Raji (cell line): Measurements from ENCODE around the gene EVC2.
A peak's percentile ranks its signal among the peaks of the same experiment; 100 is the strongest.

ENCODE experiments used
- POLR2A ChIP-seq: IDR thresholded peaks from 2 replicates; pipeline ENCODE4 v1.6.1; 2011; ENCODE audit warnings: low read depth, low read length, control low read depth; ENCODE audit not compliant: insufficient read depth

EVC2 gene

DNA sequence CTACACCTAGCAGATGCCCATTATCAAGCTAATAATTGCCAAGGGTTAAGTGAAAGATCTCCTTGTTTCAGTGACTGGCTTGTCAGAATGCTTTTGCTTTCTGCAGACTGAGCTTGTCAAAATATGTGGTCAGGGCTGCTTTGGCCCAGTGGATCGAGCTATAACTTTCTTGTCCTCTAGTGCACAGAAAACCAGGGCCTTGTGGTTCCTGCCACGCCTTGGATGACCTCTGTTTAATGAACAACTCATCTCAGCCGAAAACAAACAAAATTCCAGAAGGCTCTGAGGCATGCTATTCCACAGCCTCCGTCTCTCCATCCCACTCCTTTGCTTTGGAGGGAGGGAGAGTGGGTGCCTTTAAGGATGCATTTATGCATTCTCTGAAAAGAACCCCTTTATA is 14.0 kb upstream of the EVC2 start:
- no peak for TF ChIP-seq POLR2A

DNA sequence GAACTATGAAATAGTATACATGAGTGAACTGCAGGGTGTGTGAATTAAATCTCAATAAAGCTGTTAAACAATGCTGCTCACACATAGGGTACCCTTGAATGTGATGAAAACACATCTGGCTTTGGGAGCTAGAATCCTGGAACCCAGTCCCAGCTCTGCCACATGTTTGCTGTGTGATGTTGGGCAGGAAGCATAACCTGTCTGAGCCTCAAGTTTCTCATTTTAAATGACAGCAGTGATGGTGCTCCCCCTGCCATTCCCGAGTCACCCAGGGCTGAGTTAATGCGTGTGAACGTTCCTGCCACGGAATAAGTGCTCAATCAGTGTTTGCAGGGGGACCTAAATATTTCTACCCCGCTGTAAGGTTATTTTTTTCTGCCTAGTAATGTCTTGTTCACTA is 13.6 kb upstream of the EVC2 start:
- TF ChIP-seq POLR2A: no peak

DNA sequence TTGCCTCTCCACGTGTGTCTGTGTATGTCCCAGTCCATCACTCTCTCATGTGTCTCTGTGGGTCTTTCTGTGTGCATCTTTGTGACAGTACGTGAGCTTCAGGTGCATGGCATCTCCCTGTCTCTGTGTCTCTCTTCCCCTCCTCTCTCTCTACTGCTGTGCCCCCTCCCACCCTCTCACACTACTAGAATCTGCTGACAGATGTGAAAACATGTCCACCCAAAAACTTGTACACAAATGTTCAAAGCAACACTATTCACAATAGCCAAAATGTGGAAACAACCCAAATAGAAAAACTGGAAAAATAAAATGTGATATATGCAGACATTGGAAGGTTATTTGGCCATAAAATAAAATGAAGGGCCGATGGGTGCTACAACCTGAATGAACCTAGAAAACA is 12.6 kb upstream of the EVC2 start:
- no peak for TF ChIP-seq POLR2A

DNA sequence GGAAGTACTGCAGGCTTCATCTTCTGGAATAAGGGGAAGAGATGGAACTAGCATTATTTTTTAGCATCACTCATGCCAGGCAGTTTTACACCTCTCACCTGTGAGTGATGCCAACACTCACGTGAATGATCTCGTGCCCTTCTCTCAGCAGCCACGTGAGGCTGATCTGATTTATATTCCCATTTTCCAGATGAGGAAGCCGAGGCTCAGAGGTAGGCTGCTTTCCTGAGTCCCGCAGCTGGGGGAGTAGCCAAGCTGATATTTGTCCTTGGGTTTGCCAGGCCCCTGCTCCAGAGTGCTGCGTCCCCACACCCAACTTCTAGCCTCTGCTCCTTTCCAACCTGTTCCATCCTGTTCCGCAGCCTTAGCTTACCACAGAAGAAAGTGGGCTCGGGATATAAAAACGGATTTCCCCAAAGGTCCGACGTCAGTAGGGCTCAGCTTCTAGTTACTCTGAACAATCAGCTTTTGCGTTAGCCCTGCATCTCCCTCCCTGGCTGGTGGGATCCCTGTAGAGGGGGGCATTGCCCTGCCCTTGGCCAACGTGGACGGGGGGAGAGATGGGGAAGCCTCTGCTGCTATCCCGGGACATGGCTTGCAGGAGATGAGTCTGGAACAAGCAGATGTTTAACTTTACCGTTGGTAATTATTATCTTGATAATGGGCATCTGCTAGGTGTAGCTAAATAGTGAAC is 11.9 kb upstream of the EVC2 start:
- no peak for TF ChIP-seq POLR2A

DNA sequence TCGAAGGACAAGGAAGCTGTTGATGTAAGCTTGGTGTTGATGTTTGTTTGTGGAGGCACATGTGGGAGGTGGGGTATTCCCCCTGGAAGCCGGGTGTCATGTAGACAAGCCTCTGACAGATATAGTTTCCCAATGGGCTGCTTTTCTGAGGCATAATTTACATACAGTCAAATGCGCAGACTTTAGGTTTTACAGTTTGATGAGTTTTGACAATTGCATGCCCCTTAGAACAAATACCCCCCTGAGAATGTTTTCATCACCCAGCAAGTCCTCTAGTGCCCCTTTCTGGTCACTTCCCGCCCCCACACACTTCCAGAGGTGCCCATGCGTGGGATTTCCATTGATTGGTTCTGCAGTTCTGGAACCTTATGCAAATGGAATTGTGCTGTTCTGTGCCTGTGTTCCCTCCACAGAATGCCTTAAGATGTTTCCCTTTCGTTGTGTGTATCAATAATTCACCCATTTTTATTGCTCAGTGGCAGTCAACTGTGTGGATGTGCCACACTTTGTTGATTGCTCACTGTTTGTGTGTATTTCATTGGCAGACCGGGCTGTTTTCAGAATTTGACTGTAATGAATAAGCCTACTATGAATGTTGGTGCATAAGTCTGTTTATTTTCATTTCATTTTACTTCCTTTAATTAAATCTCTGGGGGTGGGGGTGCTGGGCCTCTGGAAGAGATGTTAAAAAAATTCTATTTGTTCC is 11.1 kb upstream of the EVC2 start:
- TF ChIP-seq POLR2A: no peak

DNA sequence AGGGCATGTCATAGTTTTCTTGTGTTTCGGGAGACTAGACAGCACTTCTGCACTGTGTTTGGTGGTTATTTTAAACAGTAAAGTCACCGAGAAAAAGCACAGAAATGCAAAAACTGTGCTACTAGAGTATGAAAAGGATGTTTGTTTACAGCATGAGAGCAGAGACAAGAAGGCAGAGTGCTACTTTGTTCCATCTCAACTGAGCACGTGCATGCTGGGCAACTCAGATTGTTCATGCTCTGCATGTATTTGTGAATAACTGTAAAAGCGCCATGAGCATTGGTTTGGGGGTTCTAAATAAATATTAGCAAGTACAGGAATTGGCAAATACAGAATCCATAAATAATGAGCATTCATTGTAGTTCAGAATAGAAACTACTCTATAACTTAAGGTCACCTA is 10.1 kb upstream of the EVC2 start:
- TF ChIP-seq POLR2A: no peak

DNA sequence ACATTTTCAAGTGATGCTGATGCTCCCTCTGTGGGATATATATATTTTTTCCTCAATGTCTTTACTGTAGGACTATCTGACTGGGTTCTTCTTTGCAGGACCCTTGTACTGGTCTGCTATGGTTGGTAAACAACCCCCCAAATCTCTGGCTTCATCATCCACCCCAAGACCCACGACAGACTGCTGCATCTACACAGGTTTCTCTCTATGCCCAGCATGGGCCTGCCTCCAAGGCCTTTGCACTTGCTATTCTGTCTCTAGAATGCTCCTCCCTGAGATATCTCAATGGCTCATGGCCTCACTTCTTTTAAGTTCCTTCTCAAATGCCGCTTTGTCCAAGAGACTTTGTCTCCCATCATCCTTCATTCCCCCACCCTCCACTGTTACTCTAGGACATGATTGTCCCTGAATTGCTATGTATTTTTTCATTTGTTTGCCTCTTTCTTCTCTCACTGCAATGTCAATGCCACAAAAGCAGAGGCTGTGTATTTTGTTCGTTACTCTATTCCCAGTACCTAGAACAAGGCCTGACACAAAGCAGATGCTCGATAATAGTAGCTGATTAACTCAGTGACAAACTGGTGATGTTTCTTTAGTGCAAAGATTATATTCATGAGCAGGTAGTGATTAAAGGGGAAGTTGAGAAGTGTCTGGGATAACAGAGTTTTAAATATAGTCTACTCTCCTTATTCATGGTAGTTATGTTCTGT is 9.2 kb upstream of the EVC2 start:
- no peak for TF ChIP-seq POLR2A

DNA sequence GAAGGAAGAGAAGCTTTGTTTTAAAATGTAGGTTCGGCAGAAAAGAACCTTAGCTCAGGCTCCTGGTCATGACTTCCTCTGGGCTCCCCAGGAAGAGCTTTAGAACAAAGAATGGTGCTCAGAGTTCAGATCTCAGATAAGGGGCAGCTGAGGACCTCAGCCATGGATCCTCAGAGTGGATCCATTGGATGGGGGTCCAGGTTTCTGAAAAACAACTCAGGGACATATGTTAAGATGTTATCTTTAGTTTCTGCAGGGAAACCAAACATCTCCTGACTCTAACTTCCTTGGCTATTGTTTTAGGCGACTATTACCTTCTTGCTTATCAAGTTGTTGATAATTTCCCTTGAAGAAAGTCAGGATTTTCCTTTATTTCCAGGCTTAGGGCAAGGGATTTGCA is 8.0 kb upstream of the EVC2 start:
- TF ChIP-seq POLR2A: no peak

DNA sequence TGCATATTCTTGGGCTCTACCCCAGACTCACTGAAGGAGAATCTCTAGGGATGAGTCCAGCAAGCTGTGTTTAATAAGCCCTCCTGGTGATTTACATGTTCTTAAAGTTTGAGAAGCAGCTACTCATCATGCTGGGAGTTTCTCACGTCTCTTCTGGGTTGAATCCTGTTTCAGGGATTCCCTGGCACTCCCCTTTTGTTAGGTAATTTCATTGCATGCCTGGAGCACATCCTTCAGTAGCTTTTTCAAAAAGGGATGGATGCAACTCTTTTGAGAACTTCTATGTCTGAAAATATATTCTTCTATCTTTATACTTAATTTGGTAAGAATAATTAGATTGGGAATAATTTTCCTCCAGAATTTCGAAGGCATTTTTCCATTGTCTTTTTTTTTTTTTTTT is 7.0 kb upstream of the EVC2 start:
- no peak for TF ChIP-seq POLR2A

DNA sequence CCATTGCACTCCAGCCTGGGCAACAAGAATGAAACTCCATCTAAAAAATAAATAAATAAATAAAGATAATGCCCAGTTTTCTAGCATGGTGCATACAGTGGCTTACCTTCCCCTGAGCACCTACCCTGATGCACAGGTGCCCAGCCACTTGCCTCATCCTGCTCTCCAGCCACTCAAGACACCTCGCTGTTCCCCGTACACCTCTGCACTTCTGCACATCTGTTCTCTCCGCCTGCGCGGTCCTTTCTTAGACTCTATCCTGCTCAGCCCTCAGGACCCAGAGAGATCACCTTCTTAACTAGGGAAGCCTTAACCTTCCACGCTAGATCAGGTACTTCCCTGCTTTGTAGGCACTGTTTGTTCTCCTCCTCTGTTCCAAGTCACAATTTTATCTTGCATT is 5.5 kb upstream of the EVC2 start:
- no peak for TF ChIP-seq POLR2A

DNA sequence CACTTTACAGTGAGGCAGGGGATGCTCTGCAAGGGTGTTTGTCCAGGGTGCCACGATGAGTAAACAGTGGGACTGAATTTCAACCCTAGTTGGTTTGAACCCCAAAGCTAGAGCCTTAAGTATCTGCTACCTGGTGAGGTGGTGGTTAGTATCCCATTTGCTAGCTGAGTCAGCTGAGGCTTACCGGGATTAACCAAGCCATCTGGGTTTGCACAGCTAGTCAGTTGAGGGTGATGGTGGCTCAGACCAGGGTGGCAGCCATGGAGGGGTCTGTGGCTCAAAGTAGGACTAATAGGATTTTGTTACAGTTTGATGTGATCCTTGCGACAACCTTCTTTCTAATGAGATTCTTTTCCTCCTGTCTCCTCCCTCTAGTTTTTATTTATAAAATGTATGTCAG is 4.6 kb upstream of the EVC2 start:
- TF ChIP-seq POLR2A: no peak

DNA sequence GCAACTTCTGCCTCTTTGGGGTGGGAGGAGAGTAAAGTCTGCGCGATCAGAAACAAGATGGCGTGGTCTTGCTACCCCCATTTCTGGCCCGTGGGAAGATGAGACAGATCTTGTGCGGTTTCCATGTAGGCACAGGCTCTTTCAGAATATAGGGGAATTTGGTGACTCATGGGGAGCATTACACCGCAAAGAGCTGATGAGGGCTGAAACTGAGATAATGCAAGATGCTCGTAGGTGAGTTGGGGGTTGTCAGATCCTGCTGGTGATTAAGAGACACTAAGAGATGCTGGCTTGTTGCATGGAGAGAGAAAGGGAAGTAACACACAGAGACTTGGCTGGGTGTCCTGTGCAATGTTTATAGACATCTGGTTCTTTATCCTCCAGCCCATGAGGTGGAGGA is 4.2 kb upstream of the EVC2 start:
- no peak for TF ChIP-seq POLR2A

DNA sequence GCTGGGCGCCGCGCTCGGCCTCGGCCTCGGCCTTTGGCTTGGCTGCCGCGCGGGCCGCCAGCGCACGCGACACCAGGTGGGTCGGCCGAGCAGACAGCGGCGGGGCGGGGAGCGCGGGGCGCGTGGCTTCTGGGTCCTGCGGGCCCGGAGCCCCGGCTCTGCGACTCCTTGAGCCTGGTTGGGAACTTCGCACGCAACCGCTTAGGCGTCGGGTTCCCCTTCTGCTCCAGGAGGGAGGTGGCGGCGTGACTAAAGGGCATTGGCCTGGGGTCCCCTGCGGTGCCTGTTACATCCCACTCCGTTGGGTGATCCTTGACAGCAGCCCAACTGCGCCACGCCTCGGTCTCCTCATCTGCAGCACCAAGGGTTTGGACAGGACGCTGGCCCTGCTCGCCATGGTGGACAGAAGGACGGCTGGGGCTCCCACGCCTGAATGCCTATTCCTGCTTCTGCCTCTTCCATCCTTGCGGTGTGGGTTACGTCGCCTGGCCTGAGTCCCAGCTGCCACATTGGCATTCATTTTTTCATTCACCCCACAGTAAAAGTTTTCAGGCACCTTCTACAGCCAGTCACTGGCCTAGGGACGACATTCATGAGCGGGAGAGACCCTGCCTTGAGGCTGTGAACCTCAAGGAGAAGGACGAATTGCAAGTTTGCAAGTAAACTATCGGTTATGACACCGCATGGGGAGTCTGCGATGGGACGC is 3.3 kb upstream of the EVC2 start:
- TF ChIP-seq POLR2A: no peak

DNA sequence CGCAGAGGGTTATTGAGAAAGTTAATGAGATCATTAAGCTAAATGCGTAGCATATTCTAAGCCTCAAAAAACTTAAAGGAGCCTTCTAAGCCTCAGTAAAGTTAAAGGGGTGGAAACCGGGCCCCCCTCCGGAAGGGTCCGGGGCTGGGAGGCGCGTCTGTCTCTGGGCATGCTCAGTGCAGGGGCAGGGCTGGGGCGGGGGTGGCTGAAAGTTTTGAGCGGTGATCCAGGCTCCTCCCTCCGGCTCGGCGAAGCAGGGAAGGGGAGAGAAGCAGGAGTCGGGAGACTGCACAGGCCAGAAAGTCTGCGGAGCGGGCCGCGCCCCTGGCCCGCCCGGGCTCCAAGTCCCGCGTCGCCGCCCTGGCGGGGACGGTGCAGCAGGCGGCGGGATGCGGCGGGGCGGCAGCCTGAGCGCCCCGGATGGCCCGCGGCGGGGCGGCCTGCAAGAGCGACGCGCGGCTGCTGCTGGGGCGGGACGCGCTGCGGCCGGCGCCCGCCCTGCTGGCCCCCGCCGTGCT is 2.7 kb upstream of the EVC2 start, which contains the start of gene EVC:
TSS of gene EVC (plus strand) at position 241 of the 518 bp plus-strand sequence. CDS start at position 421, 180 bp downstream.
- peak; percentile 48 for TF ChIP-seq POLR2A
